Measurements from ENCODE around the gene BEND3.

The BEND3 gene

DNA sequence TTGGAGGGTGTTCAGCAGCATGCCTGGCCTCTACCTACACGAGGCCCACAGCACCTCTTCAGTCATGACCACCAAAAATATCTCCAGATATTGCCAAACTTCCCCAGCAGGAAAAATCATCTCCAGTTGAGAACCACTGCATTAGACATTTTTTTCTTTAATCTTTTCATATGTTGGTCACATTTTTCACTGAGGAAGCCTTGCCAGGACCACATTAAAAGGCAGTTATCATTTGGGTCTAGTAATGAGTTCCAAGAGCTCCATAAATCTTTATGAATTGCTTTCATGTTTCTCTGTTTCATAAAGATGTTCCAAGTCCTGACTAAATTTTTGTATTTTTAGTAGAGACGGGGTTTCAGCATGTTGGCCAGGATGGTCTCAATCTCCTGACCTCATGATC, 58.5 kb downstream of the BEND3 start:
- no peak for DNase-seq (ENCODE audit: low read depth, low spot score)
- TF ChIP-seq, protein P1, sequence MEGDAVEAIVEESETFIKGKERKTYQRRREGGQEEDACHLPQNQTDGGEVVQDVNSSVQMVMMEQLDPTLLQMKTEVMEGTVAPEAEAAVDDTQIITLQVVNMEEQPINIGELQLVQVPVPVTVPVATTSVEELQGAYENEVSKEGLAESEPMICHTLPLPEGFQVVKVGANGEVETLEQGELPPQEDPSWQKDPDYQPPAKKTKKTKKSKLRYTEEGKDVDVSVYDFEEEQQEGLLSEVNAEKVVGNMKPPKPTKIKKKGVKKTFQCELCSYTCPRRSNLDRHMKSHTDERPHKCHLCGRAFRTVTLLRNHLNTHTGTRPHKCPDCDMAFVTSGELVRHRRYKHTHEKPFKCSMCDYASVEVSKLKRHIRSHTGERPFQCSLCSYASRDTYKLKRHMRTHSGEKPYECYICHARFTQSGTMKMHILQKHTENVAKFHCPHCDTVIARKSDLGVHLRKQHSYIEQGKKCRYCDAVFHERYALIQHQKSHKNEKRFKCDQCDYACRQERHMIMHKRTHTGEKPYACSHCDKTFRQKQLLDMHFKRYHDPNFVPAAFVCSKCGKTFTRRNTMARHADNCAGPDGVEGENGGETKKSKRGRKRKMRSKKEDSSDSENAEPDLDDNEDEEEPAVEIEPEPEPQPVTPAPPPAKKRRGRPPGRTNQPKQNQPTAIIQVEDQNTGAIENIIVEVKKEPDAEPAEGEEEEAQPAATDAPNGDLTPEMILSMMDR (IDR thresholded peaks at IDR 0.05; ENCODE audit: low read depth, low read length): no peak
- in situ Hi-C loops (cut with HindIII; ENCODE audit: low sequenced_read_pairs): no loop called here
- no peak overlapping the region for H3K4me3 ChIP-seq (ENCODE audit: low read depth, low read length)

DNA sequence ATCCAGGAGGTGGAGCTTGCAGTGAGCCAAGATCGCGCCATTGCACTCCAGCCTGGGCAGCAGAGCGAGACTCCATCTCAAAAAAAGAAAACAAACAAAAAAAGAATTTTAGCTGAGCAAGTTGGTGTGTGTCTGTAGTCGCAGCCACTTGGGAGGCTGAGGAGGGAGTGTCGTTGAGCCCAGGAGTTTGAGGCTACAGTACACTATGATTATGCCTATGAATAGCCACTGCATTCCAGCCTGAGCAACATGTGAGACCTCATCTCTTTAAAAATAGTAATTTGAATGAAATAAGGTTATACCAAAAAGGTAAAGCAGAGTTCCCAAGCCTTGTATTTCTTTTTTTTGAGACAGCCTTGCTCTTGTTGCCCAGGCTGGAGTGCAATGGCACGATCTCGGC, 67.5 kb downstream of the BEND3 start:
- TF ChIP-seq, protein P1 (IDR thresholded peaks at IDR 0.05; ENCODE audit: low read depth, low read length): no peak
- DNase-seq (ENCODE audit: low read depth, low spot score): no peak
- H3K4me3 ChIP-seq (ENCODE audit: low read depth, low read length): no peak overlapping the region
- in situ Hi-C loops (cut with HindIII; ENCODE audit: low sequenced_read_pairs): no loop called here

DNA sequence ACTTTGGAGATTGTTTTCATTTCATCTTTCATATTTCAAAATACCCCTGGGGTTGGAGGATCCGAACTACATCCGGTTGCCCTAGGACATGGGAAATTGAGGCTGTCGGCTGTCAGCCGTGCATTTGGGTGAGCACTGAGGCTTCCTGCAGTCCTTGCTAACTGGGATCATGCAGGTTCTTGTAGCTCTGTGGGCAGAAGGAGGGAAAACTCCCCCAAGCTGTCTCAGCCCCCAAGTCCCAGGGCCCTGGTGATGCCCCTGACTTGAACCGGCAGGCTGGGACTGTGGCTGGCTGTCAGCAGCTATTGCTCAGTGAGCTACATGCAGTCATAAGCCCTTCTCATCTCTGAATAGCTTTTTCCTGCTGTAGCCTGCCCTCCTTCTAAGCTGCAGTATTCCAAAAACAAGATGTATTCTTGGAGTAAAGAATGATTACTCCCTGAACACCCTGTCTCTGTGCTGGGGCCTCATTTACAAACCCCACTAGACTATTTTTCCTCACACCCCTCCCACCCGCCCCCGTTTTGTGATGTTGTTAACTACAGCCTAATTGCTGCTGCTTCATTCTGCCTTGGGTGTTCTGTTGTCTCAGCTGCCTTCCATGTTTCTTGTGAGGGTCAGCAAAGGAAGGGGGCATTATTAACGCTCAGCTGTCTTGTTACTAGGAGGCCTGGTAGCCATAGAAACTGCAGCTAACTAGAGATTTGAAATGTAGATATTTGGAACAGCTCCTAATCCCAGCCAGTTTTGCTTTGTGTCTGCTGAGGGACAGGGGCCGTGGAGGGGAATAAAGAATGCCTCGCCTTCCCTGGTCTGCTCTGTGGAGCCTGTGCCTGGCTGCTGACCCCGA, 69.3 kb downstream of the BEND3 start:
- in situ Hi-C loops (cut with HindIII; ENCODE audit: low sequenced_read_pairs): no loop called here
- no peak for DNase-seq (ENCODE audit: low read depth, low spot score)
- H3K4me3 ChIP-seq (ENCODE audit: low read depth, low read length): no peak overlapping the region
- TF ChIP-seq, protein P1 (IDR thresholded peaks at IDR 0.05; ENCODE audit: low read depth, low read length): no peak

DNA sequence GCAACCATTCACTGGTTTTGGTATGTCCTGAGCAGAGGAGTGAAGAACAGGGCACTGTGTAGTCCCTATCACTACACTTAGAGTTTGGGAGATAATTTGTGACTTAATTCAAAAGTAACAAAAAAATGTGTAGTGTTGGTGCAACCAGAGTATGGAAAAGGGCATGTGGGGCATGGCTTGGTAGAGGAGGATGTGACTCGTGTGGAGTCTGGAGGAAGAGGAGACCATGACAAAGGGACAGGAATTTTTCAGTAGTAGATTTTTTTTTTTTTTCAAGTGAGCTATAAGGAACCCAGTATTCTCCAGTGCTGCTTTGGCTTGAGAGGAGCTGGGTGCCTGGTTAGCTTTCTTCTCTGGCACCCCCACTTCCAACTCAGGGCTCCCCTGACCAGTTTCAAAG, 82.2 kb downstream of the BEND3 start:
- H3K4me3 ChIP-seq (ENCODE audit: low read depth, low read length): no peak overlapping the region
- TF ChIP-seq, protein P1 (IDR thresholded peaks at IDR 0.05; ENCODE audit: low read depth, low read length): no peak
- in situ Hi-C loops (cut with HindIII; ENCODE audit: low sequenced_read_pairs): no loop called here
- DNase-seq (ENCODE audit: low read depth, low spot score): no peak

DNA sequence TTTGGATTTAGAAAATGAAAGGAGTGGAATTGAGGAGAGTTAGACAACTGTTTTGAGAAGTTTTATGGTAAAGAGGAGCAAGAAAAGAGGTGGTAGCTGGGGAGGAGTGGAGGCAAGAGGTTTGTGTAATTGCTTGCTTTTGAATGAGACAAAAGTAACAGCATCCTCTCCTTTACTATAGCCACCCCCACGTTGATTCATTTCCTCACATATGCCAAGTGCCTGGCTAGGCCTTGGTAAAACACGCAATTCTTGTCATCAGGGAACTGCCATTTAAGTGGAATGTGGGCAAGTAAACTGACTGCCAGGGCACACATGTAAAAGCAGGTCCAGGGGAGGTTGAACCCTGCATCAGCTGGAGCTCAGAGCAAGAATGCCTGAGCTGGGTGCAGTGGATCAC, 83.3 kb downstream of the BEND3 start:
- H3K4me3 ChIP-seq (ENCODE audit: low read depth, low read length): no peak overlapping the region
- no peak for DNase-seq (ENCODE audit: low read depth, low spot score)
- in situ Hi-C loops (cut with HindIII; ENCODE audit: low sequenced_read_pairs): no loop called here
- TF ChIP-seq, protein P1 (IDR thresholded peaks at IDR 0.05; ENCODE audit: low read depth, low read length): no peak

DNA sequence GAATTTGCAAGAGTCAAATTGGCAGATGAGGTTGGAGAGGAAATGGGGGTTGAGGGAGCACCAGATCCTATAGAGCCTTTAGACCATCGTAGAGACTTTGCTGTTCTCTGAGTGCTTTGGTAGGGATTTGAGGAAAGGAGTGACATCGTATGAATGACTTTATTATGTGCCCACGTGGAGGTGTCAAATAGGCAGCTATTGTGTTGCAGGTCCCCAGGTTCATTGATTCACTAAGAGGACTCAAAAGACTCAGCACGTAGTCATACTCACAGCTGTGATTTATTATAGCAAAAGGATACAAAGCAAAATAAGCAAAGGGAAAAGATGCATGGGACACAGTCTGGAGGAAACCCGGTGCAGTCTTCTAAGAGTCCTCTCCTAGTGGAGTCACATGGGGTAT, 85.2 kb downstream of the BEND3 start:
- TF ChIP-seq, protein P1 (IDR thresholded peaks at IDR 0.05; ENCODE audit: low read depth, low read length): no peak
- no peak overlapping the region for H3K4me3 ChIP-seq (ENCODE audit: low read depth, low read length)
- in situ Hi-C loops (cut with HindIII; ENCODE audit: low sequenced_read_pairs): no loop called here
- no peak for DNase-seq (ENCODE audit: low read depth, low spot score)
